Spleen (tissue), 7 donors: Measurements from ENCODE around the gene MOCS2.

Experiments
- CTCF ChIP-seq, 11 experiments: fragments of 200-600 bp in 7 of 11; fragments of 450-650 bp in 4 of 11; sonication (generic) in 4 of 11; IDR thresholded peaks in 8 of 11; conservative IDR thresholded peaks in 3 of 11; 1 replicate in 7 of 11; 2 replicates in 4 of 11; pipeline versions ENCODE4 v1.4.0 to v1.8.0; 2016 to 2021; ENCODE audit warnings: antibody characterized with exemption in 11 of 11, inconsistent platforms in 4 of 11, mild to moderate bottlenecking in 1 of 11
- POLR2A ChIP-seq, 3 donors: fragments of 450-650 bp; IDR thresholded peaks; one replicate each; pipeline ENCODE4 v1.5.1; 2017; ENCODE audit warnings: antibody characterized with exemption in 3 of 3, mild to moderate bottlenecking in 1 of 3
- POLR2AphosphoS5 ChIP-seq, 3 donors: sonication (generic); formaldehyde crosslinking; IDR thresholded peaks; one replicate each; pipeline ENCODE4 v1.5.1; 2017; ENCODE audit warnings: antibody characterized with exemption in 3 of 3
- donor health status: DM: no; HTN: no; CAD: no; lungs with moderate emphysema.
- donor health status: DM: no; HTN: no; CAD: no.
- donor health status: DM: no; HTN: no; CAD: no.

DNA sequence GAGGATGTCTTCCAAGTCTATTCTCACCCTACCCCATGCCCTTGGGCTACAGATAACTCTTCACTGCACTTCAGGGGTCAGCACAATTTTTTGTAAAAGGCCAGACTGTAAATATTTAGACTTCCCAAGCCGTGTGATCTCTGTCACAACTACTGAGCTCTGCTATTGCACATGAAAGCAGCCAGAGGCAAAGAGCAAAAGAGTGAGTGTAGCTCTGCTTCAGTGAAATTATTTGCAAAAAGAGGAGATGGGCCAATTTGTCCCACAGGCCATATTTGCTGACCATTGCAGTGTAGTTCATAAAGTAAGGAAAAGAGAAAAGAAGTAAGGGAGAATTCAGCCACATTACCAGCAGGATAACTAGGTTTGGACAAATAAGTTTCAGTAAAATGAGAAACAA, 7.0 kb upstream of the MOCS2 start:
- TF ChIP-seq CTCF (IDR thresholded peaks at IDR 0.05 in 8 of 11, conservative IDR thresholded peaks at IDR 0.05 in 3 of 11) (no peak), POLR2A (IDR thresholded peaks at IDR 0.05) (no peak), POLR2AphosphoS5 (IDR thresholded peaks at IDR 0.05) (no peak)
